Cardiac septum (tissue), 1 donor: ENCODE measurements around the gene NCR2. TPM values are rescaled to one million over a fixed set of nuclear protein-coding genes. Genes with fewer than 3 reads are reported as not detected.

Experiments used
- DNase-seq: peaks from one replicate; pipeline ENCODE4 v3.0.0-alpha.2; 2020; ENCODE audit warnings: low spot score
- intact Hi-C: fragments of 100-400 bp; cut with DNase I; formaldehyde crosslinking; loops from one replicate; pipeline ENCODE4 v1.14.0; 2022
- total RNA-seq: library from RNA; stranded (reverse); fragmentation: NEBNext Ultra II Directional; extraction: Animal tissue kit (Norgen Biotek cat#: 25700); gene quantifications from one replicate; pipeline ENCODE4 v1.2.1, GENCODE V29; 2021
- donor health status: DM: no; HTN: no; CAD: no.

Gene NCR2
- total RNA-seq, 1 donor from 2014 or later: not detected

- intact Hi-C loops: no loop called here
- no peak for DNase-seq
Measured at GRCh38 chr6:41326092-41326491, 9.3 kb upstream of the NCR2 start.

DNA sequence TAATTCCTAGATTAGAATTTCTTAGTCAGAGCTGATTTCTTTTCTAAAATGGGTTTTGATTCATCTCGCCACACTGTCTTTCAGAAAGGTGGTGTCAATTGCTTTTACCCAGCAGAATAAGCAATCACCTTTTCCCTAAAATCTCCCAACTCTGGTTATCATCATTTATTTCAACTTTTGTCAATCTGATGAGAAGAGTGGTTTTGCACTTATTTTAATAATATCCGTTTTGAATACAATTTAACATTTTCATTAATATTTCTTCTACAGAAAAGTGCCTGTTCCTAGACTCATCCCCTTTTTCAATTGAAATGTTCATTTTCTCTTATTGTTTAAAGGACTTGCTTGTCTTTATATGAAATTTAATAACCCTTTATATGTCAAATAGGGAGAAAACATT, 8.2 kb upstream of the NCR2 start:
- DNase-seq: no peak
- intact Hi-C loops: no loop called here

GRCh38 chr6:41331401-41332150, 3.8 kb upstream of the NCR2 start:
- DNase-seq: peak; percentile 50
- intact Hi-C loops: no loop called here

DNA sequence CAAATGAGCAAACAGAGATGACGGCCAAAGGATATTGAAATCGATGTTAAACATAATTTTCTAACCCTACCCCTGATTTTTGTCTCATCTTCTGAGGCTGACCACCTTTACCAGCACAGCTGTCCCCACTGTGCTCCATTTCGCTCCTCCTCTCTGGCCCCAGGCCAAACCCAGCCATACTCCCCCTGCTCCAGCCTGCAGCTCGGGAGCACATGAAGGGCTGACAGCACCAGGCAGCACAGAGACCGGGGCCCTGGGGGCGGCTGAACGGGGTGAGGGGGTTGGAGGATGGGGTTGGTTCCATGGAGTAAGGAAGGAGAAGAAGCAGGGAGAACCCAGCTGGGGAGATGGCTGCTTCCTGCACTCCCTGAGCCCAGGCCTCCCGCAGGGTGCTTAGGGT, 3.2 kb upstream of the NCR2 start:
- DNase-seq: peak; percentile 62
- intact Hi-C loops: no loop called here

DNA sequence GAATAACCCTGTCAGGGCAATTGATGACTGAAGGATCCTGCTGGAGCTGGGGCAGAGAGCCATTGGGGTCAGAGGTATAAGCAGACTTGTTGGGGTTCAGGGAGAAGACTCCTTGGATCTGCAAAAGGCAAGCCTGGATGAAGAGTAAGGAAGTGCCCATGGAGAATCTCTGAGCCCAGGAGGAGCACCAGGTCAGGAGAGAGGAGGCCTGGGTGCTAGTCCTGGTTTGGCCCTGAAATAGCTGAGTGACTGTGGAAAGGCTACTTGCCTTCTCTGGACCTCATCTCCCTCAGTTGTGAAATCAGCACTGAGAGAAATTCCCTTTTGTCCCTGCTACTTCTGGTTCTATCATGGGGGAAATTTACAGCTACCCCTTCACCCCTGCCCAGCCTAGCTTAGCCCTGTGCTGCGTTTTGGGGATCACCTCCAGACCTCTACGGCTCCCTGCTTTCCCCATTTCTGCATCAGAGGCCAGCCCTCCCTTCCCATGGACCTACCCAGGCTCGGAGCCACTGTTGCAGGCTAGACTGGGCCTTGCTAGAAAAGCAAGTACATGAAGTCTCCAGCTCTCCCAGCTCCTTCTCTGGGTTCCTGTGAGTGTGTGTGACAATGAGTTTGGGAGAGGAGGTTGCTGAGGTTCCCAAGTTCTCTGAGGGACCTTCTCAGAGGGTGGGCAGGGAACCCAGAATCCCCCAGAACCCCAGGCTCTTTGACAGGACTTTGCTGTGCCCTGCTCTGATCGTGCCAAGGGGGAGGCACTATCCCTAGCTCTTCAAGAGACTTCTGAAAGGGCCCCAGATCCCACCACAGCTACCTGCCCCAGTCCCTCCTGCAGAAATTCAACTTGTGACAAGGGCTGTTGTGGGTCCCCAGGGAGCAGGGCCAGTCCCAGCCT, 2.3 kb upstream of the NCR2 start:
- intact Hi-C loops: no loop called here
- peak; percentile 58 for DNase-seq

- intact Hi-C loops: no loop called here
- no peak for DNase-seq
Measured at GRCh38 chr6:41334482-41335040, 847 bp upstream of the NCR2 start.

DNA sequence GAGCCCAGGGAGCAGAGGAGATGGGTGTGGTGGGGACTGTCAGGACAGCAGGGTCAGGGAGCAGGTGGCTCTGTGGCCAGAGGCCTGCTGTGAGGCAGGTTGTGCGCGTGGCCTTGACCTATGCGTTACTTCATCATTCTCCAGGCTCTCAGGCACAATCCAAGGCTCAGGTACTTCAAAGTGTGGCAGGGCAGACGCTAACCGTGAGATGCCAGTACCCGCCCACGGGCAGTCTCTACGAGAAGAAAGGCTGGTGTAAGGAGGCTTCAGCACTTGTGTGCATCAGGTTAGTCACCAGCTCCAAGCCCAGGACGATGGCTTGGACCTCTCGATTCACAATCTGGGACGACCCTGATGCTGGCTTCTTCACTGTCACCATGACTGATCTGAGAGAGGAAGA, 535 bp downstream of the NCR2 start:
- no peak for DNase-seq
- intact Hi-C loops: no loop called here

DNA sequence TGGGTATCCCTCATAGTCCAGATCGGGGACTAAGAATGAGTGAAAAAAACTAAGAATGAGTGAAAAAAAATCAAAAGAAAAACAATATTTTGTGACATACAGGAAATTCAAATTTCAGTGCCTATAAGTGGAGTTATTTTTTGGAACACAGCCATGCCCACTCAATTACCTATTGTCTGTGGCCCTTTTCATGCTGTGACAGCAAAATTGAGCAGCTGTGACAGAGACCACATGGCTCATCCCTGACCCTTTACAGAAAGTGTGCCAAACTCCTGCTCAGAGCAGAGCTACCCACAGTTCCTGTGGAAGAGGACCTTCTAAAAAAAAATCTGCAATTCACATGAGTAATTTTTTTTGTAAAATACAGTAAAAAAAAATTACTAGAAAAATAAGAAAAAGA, 1.4 kb downstream of the NCR2 start:
- no peak for DNase-seq
- intact Hi-C loops: no loop called here

GRCh38 chr6:41337709-41338108, 2.3 kb downstream of the NCR2 start:
- intact Hi-C loops: no loop called here
- DNase-seq: no peak

DNA sequence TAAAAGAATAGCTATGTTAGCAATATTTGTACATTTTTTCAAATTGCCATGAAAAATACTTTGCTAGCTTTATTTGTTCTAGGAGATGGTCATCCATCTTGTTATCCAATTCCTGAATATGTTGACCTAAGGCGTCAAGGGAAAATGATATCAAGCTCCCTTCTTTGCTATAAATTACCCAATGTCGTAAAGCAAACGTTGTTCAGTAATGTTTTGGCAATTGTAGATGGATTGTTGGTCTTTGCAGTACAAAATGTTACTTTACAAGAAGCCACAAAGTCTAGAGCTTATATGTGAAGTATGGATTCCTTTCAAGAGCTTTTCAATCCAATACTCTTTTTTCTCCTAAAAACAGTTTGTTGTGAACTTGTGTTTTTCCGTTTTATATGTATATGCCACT, 3.3 kb downstream of the NCR2 start:
- DNase-seq: no peak
- intact Hi-C loops: no loop called here

DNA sequence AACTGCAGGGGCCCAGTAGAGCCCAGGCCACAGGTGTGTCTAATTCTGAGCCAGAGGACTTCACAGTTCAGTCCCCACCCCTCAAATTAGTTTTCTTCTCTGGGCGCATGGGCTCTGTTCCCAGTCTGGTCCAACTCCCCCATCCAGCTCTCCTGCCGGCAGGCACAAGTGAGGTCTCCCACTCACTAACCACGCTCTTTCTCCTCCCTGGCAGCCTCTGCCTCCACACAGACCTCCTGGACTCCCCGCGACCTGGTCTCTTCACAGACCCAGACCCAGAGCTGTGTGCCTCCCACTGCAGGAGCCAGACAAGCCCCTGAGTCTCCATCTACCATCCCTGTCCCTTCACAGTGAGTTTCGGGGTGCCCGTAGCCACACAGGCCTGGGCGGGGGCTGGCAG, 6.2 kb downstream of the NCR2 start:
- intact Hi-C loops: no loop called here
- DNase-seq: no peak

GRCh38 chr6:41342241-41342640, 6.8 kb downstream of the NCR2 start:
- DNase-seq: no peak
- intact Hi-C loops: no loop called here

GRCh38 chr6:41343641-41344187, 8.3 kb downstream of the NCR2 start:
- intact Hi-C loops: no loop called here
- no peak for DNase-seq

DNA sequence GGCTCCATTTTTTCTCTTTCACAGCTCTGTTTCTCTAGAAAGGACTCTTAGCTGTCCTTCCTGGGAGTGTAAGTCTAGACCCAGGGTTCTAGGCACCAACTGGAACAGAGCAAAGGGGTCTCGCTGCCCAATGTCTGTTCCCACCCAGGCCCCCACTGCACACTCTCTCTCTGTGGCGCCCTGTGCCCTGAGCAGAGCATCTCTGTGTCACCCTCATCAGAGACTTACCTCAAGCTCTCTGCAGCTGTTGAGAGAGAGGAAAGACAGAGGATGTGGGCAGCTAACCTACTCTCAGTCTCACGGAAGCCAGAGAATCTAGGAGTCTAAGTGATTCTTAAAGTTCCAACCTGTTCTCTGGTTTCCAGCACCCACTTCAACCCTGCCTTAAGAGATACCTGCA, 9.5 kb downstream of the NCR2 start:
- no peak for DNase-seq
- intact Hi-C loops: no loop called here

GRCh38 chr6:41345901-41346300, 10.5 kb downstream of the NCR2 start:
- intact Hi-C loops: no loop called here
- DNase-seq: peak; percentile 15

DNA sequence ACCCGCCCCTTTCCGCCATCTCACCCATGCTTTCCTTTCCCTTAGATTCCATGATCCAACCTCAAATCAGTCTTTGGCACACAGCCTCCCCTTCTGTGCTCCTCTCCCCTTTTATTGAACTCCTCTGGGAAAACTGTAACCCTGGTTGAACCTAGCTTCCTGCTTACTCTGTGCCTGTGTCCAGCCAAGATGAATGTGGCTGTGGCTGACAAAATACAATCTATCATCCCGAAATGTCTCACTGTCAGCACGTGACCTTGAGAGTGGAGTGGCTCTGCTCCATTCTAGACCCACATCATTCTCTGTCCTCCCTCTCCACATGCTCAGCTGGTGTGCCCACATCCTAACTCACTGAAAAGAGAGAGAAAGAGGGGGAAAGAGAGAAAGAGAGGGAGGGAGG, 11.0 kb downstream of the NCR2 start:
- intact Hi-C loops: no loop called here
- peak; percentile 36 for DNase-seq

DNA sequence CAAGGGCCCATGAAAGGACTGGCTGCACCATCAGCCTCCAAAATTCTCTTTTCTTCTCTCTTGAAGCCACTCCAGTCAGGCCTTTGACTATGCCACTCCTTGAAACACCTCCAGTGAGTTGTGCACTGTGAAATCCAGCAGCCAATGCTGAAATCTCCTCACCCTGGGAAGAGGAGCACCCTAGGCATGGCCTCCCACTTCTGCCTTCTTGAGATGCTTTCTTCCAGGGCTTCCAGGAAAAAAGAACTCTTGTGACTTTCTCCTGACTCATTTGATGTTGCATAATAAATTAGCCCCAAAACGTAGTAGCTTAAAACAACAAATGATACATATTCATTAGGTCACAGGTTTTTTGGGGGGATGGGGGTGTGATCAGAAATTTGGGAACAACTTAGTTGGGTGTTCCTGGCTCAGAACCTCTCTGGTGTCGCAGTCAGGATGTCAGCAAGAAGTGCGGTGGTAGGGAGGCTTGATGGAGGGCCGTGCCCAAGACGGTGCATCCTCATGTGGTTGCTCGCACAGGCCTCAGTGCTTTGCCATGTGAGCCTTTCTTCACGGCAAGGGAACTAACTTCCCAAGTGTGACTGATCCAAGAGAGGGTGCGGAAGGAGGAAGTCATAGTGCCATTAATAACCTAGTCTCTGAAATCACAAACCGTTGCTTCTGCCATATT, 12.1 kb downstream of the NCR2 start:
- peak; percentile 24 for DNase-seq
- intact Hi-C loops: no loop called here

DNA sequence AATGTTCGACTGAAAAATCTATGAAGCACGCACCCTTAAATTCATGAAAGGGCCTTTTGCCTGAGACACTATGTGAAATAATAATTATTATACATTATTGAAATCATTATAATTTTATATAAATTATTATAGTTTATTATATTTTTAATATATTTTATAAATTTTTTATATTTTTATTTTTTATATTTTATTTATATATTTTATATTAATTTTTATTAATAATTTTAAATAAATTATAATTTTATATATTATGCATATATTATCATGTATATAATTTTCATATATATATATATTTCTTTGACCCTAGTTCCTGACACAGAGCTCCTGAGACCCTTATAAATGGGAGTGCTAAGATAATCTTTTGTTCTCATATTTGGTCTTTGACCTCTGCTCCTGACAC, 13.5 kb downstream of the NCR2 start:
- intact Hi-C loops: no loop called here
- DNase-seq: no peak

- intact Hi-C loops: no loop called here
- DNase-seq: peak; percentile 36
Measured at GRCh38 chr6:41352396-41352795, 17.0 kb downstream of the NCR2 start.

GRCh38 chr6:41352907-41353306, 17.5 kb downstream of the NCR2 start:
- DNase-seq: peak; percentile 43
- intact Hi-C loops: no loop called here
